GM19351 (cell line): ENCODE measurements around the gene SLC1A2.

Experiments used
- ATAC-seq: cut with Tn5 transposase; IDR thresholded peaks from one replicate; pipeline ENCODE4 v1.9.1; 2021; ENCODE audit warnings: mild to moderate bottlenecking, moderate library complexity; ENCODE audit not compliant: unreplicated experiment

The SLC1A2 gene

GRCh38 chr11:35204614-35205013 lies 214.7 kb downstream of the SLC1A2 start:
- ATAC-seq, result no peak
